ENCODE data around the gene BLVRB.
A peak's percentile ranks its signal among the peaks of the same experiment; 100 is the strongest.
"Not testable (repeated sequence)": the region's sequence is repeated elsewhere in the genome, so short reads cannot be mapped to it uniquely, and the experiment has no call there.

Gene BLVRB

DNA sequence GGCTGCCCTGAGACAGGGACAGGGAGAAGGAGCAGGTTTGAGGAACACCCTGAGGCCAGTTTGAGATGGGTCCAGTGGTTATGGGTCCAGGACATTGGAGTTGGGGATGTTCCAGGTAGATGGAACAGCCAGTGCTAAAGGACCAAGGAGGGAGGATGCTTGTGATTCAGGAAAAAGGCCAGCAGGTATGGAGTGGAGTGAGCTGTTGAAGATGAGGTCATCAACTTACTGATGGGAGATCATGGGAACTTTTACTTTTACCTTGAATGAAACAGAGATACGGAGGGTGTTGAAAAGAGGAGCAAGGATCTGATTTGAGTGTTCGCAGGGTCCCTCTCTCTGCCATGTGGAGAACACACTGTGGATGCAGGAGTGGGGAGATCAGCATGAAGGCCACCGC, 26.7 kb upstream of the BLVRB start:
- DNase-seq (ENCODE audit: insufficient read length, low spot score) (no peak), FAIRE-seq (no peak)

DNA sequence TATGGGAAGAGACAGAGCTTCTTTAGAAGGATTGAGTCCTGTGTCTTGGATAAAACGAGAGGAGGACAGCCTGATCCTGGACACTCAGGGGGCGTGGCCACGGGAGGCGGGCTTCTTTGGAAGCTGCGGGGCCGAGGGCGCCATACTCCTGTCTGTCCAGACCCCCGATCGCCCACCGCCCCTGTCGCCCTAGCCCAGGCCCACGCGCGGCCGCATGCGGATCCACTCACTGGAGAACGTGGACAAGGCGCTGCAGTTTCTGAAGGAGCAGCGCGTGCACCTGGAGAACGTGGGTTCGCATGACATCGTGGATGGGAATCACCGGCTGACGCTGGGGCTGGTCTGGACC, 24.3 kb upstream of the BLVRB start:
- FAIRE-seq (no peak), DNase-seq (ENCODE audit: insufficient read length, low spot score) (no peak)

DNA sequence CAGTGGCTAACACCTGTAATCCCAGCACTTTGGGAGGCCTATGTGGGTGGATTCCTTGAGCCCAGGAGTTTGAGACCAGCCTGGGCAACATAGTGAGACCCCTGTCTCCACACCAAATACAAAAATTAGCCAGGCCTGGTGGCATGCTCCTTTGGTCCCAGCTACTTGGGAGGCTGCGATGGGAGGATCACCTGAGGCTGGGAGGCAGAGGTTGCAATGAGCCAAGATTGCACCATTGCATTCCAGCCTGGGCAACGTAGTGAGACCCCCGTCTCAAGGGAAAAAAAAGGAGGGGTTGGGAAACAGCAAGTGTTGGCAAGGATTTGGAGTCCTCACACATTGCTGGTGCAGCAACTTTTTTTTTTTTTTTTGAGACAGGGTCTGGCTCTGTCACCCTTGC, 20.5 kb upstream of the BLVRB start:
- DNase-seq (ENCODE audit: insufficient read length, low spot score) (no peak), FAIRE-seq (no peak)

DNA sequence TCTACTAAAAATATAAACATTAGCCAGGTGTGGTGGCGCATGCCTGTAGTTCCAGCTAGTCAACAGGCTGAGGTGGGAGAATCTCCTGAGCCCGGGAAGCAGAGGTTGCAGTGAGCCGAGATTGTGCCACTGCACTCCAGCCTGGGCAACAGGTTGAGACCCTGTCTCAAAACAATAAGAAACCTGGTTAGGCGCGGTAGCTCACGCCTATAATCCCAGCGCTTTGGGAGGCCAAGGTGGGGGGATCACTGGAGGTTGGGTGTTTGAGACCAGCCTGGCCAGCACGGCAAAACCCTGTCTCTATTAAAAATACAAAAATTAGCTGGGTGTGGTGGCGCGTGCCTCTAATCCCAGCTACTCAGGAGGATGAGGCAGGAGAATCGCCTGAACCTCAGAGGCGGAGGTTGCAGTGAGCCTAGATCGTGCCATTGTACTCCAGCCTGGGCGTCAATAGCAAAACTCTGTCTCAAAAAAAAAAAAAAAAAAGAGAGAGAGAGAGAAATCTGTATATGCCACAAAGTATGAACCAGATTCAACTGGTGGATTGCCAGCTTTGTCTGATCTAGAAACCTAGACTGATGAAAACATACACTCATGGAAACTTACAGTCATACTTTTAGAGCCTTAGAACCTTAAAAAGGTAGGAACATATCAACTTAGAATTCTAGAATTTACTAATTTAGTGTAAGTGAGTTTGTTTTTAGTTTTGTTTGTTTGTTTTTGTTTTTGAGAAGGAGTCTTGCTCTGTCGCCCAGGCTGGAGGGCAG, 10.5 kb upstream of the BLVRB start:
- FAIRE-seq; DNase-seq (ENCODE audit: insufficient read length, low spot score): not testable (repeated sequence)

DNA sequence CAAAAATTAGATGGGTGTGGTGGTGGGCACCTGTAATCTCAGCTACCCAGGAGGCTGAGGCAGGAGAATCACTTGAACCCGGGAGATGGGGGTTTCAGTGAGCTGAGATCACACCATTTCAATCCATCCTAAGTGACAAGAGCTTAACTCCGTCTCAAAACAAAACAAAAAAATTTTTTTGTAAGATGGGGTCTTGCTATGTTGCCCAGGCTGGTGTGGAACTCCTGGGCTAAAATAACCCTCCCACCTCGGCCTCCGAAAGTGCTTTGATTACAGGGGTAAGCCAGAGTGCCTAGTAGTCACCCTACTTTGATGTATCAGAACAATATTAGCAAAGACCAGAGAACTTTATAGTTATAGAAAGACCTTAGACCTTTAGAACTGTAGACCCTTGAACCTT, 9.2 kb upstream of the BLVRB start:
- DNase-seq (ENCODE audit: insufficient read length, low spot score) (no peak), FAIRE-seq (no peak)

DNA sequence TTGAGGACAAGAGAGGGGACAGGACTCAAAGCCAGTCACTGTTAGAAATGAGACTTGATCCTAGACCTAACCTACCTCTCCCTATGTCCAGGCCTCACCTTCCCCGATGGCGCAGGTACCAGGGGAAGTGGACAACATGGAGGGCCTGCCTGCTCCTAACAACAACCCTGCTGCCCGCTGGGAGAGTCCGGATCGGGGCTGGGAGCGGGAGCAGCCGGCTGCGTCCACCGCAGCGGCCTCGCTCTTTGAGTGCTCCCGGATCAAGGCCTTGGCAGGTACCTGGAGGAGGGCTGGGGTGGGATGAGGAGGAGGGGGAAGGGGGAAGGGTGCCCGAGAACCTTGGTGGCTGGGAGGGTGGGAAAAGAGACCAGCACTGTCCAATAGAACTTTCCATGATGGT, 7.0 kb upstream of the BLVRB start:
- DNase-seq (ENCODE audit: insufficient read length, low spot score) (no peak), FAIRE-seq (no peak)

DNA sequence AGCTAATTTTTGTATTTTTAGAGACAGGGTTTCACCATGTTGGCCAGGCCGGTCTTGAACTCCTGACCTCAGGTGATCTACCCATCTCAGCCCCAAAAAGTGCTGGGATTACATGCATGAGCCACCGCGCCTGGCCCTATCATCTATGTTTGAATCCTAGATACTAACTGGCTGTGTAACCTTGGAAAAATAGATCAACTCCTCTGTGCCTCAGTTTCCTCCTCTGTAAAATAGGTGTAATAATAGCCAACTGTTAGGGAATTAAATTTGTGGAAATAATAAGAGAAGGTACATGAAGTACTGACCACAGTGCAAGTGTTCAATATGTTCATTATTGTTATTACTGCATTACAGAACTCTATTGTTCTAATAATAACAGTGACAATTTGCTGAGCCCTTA, 5.6 kb upstream of the BLVRB start:
- DNase-seq (ENCODE audit: insufficient read length, low spot score): no peak
- no peak for FAIRE-seq

DNA sequence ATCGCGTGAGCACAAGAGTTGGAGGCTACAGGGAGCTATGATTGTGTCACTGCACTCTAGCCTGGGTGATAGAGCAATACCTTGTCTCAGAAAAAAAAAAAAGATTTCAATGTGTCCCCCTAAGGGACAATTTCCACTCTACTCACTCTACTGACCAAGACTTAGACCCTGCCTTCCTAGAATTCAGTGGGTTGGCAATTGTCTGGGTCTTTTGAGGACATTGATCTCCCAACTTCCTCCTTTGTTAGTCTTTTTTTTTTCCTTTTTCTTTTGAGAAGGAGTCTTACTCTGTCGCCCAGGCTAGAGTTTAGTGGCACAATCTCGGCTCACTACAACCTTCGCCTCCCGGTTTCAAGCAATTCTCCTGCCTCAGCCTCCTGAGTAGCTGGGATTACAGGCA, 3.5 kb upstream of the BLVRB start:
- FAIRE-seq: no peak
- DNase-seq (ENCODE audit: insufficient read length, low spot score): no peak

DNA sequence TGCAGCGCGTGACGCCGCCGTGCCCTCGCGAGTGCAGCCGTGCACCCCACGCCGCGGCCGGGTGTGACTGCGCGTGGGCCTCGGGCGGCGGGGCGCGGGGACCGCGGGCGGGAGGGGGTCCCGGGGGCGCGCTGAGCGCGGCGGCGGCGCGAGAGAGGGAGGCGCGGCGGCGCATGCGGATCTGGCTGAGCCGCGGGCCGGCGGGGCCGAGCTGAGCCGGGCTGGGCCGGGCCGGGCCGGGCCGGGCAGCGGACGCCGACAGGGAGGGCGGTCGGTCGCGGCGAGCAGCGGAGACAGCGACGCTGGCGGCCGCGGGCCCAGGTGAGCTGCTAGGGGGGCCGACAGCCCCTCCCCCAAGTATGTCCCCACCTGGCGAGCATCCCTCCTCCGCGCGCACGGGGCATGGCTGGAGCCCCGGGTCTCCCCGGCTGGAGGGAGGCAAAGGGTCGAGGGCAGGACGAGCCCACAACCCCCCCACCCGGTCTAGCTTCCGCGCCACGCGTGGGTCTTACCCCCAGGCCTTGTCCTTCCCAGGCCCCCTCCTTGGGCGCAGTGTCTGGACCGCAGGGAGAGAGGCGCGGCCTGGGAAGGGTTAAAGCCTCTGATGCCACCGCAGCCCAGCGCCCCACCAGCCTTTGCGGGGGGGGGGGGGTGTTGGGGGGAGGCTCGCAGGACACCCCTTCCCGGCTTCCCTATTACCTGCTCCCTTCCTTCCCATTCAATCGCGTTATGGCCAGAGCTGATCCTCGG, 1.6 kb upstream of the BLVRB start, which contains the start of gene SPTBN4:
Gene SPTBN4, plus strand, starts transcription at position 17 of the 750 bp plus-strand sequence. CDS start 5,621 bp downstream, outside the sequence.
- no peak for DNase-seq (ENCODE audit: insufficient read length, low spot score)
- no peak for FAIRE-seq

DNA sequence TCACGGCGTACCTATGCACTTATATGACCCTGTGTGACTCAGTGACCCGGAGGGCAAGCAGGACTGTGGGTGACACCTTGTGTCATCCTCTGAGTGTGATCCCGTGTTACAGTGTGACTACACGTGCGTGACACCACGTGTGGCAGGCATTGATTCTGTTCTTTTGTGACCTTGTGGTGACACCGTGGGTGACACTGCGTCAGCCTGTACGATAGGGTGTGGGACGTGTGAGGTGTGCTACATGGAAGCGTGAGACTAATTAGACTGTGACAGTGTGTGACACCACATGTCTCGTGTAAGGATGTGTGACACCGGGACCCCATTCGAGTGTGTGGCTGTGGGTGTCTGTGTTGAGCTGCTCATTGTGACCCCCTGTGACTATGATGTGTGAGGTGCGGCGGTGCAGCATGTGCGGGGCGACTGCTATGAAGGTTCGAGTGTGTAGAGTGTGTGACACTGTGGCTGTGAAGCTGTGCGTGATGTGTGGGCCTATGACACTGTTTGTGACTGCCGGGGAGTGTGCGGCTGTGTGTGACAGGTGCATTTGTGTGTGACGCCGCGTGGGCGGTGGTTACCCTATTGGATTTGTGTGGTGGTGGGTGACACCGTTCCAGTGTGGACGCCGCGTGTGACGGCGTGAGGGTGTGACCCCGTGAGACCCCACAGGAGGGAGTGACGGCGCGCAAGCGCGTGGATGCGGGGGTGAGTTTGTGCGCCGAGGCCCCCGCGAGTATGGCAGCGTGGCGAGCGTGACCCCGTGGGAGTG, 857 bp upstream of the BLVRB start:
- no peak for FAIRE-seq
- DNase-seq (ENCODE audit: insufficient read length, low spot score): no peak

DNA sequence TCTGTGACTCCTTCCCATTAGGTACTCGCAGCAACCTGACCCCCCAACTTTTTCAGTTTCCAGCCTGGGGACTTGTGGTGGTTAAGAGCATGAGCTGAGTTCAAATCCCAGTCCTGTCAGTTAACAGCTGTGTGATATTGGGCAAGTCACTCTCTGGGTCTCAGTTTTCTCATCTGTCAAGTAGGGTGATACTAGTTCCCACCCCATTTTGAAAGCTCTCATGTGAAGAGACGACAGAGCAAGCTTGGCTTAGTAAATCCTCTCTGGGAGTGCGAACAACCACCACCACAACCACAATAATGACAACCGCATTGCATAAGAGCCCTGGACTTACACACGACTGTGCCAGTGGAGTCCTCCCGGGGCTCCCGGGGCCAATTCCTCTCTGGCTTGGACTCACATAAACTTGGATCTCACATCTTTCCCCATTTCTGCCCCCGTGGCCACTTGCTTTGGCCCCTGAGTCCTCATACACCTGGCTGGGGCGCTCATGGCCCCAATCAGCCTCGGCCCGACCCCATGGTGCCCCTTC, 454 bp downstream of the BLVRB start:
- no peak for FAIRE-seq
- DNase-seq (ENCODE audit: insufficient read length, low spot score): no peak

DNA sequence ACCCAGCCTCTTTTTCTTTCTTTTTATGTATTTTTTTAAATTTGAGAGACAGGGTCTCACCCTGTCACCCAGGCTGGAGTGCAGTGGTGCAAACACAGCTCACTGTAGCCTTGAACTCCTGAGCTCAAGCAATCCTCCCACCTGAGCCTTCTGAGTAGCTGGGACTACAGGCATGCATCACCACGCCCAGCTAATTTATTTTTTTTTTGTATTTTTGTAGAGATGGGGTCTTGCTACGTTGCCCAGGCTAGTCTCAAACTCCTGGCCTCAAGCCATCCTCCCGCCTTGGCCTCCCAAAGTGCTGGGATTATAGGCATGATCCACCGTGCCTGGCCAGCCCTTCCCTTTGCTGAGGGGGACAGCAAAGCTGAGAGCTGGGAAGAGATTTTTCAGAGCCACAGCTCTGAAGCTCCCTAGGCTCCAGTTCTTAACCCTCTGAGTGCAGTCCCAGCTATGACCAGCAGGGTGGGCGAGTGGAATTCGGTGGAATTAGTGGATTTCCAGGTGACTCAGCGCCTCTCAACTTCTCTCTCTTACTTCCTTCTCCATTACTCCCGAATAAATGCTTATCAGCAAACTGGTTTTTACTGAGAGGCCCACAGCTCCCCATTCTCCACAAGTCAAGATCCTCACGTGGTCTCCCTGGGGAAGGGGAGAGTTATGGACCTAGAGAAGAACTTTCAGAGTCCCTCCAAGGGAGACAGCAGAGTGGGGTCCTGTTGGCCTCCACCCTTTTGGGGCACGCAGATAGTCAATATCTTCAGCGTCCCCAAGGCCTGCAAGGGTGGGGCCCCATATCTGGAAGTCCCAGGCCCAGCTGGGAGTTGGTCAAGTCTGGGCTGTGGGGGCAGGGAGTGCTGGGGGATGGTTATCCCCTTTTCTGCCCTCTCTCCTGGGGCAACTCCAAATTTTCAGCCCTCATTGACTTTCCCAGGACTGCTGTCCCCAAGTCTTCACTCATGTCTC, 1.2 kb downstream of the BLVRB start:
- DNase-seq (ENCODE audit: insufficient read length, low spot score) (peak; percentile 80), FAIRE-seq (no peak)

DNA sequence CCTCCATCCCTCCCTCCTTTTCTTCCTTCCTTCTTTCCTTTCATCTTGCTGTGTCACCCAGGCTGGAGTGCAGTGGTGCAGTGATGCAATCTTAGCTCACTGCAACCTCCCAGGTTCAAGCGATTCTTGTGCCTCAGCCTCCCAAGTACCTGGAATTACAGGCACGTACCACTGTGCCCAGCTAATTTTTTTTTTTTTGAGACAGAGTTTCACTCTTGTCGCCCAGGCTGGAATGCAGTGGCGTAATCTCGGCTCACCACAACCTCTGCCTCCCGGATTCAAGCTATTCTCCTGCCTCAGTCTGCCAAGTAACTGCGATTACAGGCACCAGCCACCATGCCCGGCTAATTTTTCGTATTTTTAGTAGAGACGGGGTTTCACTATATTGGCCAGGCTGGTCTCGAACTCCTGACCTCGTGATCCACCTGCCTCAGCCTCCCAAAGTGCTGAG, 1.9 kb downstream of the BLVRB start:
- DNase-seq (ENCODE audit: insufficient read length, low spot score): not testable (repeated sequence)

DNA sequence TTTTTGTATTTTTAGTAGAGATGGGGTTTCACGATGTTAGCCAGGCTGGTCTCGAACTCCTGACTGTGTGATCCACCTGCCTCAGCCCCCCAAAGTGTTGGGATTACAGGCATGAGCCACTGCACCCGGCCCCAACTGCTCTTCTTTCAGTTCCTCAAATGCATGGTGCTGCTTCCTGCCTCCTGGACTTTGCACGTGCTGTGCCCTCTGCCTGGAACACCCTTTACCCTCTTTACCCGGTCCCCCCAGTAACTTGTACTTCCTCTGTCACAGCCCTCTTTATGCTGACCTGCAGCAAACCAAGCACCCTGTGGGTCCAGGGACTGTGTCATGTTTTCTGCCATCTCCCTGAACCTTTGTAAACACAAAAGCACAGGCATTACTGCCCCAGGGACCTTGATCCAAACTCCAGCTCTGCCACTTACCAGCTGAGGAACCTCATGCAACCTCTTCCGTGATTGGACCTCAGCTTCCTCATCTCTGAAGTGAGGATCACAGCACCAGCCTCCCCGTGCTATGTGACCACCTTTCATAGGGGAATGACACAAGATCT, 3.8 kb downstream of the BLVRB start:
- FAIRE-seq (no peak), DNase-seq (ENCODE audit: insufficient read length, low spot score) (no peak)

More for the DNA sequence above, 1.9 kb downstream of the BLVRB start:
- not testable (repeated sequence) for FAIRE-seq

DNA sequence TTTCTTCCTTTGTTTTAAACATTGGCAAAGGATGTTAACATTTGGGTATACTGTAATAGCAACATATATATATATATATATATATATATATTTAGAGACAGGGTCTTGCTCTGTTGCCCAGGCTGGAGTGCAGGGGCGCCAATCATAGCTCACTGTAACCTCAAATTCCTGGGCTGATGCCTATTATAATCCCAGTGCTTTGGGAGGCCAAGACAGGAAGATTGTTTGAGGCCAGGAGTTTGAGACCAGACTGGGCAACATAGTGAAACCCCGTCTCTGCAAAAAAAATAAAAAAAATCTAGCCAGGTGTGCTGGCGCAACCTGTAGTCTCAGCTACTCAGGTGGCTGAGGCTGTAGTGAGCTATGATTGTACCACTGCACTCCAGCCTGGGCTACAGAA, 5.4 kb downstream of the BLVRB start:
- DNase-seq (ENCODE audit: insufficient read length, low spot score) (no peak), FAIRE-seq (no peak)

DNA sequence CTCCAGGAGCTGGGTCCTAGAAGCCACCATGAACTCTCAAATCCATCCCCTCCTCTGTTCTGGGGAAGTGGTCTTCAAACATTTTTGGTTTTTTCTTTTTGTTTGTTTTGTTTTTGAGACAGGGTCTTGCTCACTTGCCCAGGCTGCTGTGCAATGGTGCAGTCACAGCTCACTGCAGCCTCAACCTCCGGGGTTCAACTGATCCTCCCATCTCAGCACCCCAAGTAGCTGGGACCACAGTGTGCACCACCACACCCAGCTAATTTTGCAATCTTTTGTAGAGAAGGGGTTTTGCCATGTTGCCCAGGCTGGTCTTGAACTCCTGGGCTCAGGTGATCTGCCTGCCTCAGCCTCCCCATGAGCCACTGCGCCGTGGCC, 7.0 kb downstream of the BLVRB start:
- FAIRE-seq (no peak), DNase-seq (ENCODE audit: insufficient read length, low spot score) (no peak)

DNA sequence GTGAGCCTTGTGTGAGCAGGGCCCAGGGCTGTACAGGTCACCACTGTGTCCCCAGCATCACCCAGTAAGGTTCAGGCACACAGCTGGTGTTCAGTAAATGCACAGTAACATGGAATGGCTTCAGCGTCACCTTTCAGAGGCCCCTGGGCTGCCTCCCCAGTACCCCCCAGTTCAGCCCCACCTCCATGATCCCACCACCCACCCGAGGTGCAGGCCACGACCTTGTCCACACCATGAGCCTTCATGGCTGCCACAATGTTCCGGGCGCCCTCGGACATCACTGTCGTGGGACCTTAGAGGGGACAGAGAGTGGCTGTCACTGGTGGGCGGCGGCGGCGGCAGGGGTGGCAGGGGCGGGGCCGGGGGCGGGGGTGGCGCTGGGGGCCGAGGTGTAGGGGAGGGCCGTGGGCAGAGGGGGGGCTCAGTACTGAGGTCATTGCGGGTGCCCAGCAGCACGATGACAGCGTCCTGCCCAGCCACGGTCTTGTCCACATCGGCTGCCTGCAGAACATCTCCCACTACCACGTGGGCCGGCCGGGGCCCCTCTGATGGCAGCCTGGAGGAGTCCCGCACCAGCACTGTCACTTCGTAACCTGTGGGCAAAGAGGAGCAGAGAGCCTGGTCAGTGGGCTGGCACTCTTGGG, 7.5 kb downstream of the BLVRB start:
- no peak for DNase-seq (ENCODE audit: insufficient read length, low spot score)

DNA sequence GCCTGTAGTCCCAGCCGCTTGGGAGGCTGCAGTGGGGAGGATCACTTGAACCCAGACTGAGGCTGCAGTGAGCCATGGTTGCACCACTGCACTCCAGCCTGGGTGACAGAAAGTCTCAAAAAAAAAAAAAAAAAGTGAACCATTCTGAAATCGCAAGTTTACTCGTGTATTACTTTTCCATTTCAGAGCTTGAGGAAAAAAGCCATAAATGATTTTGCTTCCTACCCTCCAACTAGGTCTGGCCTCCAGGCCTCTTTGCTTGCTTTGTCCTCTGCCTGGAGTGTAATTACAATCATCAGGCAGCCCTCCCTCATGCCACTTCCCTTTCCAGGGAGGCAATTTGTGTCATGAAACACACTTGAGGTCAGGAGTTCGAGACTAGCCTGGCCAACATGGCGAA, 8.5 kb downstream of the BLVRB start:
- FAIRE-seq (no peak), DNase-seq (ENCODE audit: insufficient read length, low spot score) (no peak)

More for the DNA sequence above, 7.5 kb downstream of the BLVRB start:
- peak; percentile 28 for FAIRE-seq

DNA sequence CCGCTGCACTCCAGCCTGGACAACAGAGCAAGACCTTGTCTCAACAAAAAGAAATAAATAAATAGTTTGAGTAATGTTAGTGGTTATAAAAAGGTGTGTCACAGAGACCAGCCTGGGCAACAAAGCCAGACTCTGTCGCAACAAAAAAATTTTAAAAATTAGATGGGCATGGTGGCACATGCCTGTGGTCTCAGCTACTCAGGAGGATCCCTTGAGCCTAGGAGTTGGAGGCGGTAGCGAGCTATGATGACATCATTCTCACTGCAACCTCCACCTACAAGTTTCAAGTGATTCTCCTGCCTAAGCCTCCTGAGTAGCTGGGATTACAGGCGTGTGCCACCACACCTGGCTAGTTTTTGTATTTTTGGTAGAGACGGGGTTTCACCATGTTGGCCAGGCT, 11.6 kb downstream of the BLVRB start:
- not testable (repeated sequence) for DNase-seq (ENCODE audit: insufficient read length, low spot score); FAIRE-seq
